ENCODE data around the gene BDP1. TPM values are rescaled to one million over a fixed set of nuclear protein-coding genes. Genes with fewer than 3 reads are reported as not detected.
A peak's percentile ranks its signal among the peaks of the same experiment; 100 is the strongest.
"Not testable (repeated sequence)": the region's sequence is repeated elsewhere in the genome, so short reads cannot be mapped to it uniquely, and the experiment has no call there.

The BDP1 gene
- total and polyA plus RNA-seq, 12 donors: 6.1 to 37.2 (median 17.8) TPM

- no peaks in the 10 kb centered on the region for H3K9me3 ChIP-seq (replicated peaks in 1 of 3)
- peaks cover 14 to 19% of the 10 kb centered on the region in 2 donors for H3K4me1 ChIP-seq (replicated peaks in 1 of 2)
- TF ChIP-seq POLR2A (IDR thresholded peaks at IDR 0.05) (no peak), CTCF (IDR thresholded peaks at IDR 0.05) (peak; percentile 33 to 65 (median 57))
- no peaks in the 10 kb centered on the region for H3K27me3 ChIP-seq
- H3K36me3 ChIP-seq (replicated peaks in 1 of 2): peaks cover 0 to 30% of the 10 kb centered on the region in 2 donors
- 38 to 51% (median 49%) methylated on average over 6 of the region's 6 CpGs for WGBS, 4 donors
- peak; percentile 64 to 90 (median 87) for DNase-seq
- intact Hi-C loops (cut with DNase I): no loop called here
- peak overlapping the region; percentile 33 to 87 (median 75) for H3K27ac ChIP-seq
- H3K4me3 ChIP-seq: no peak overlapping the region
Observed at GRCh38 chr5:71601222-71602026, 146.0 kb downstream of the BDP1 start.

DNA sequence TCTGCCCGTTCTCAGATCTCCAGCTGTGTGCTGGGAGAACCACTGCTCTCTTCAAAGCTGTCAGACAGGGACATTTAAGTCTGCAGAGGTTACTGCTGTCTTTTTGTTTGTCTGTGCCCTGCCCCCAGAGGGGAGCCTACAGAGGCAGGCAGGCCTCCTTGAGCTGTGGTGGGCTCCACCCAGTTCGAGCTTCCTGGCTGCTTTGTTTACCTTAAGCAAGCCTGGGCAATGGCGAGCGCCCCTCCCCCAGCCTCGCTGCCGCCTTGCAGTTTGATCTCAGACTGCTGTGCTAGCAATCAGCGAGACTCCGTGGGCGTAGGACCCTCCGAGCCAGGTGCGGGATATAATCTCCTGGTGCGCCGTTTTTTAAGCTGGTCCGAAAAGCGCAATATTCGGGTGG is 154.5 kb downstream of the BDP1 start:
- H3K4me3 ChIP-seq; H3K27ac ChIP-seq; intact Hi-C loops (cut with DNase I); DNase-seq; H3K4me1 ChIP-seq (replicated peaks in 1 of 2); H3K27me3 ChIP-seq; H3K9me3 ChIP-seq (replicated peaks in 1 of 3): not testable (repeated sequence)
- peaks cover 0 to 13% of the 10 kb centered on the region in 2 donors for H3K36me3 ChIP-seq (replicated peaks in 1 of 2)
- 91 to 98% (median 95%) methylated on average over 4 to 14 of the region's 16 CpGs for WGBS, 4 donors

DNA sequence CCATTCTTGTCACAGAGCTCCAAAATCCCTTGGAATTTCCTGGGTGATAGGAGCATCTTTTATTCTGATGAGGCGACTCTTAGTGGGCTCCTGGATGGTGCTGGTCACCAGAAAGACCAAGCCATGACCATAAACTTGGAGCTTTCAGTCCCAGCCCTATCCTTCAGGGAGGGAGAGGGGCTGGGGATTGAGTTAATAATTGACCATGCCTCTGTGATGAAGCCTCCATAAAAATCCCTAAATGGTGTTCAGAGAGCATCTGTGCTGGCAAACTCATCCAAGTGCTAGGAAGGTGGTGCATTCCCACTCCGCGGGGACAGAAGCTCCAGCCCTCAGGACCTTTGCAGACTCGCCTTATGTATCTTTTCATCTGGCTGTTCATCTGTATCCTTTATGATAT is 160.4 kb downstream of the BDP1 start:
- DNase-seq: no peak
- H3K27me3 ChIP-seq: no peaks in the 10 kb centered on the region
- intact Hi-C loops (cut with DNase I): no loop called here
- no peaks in the 10 kb centered on the region for H3K9me3 ChIP-seq (replicated peaks in 1 of 3)
- H3K36me3 ChIP-seq (replicated peaks in 1 of 2): peaks cover 0 to 17% of the 10 kb centered on the region in 2 donors
- no peak overlapping the region for H3K27ac ChIP-seq
- H3K4me1 ChIP-seq (replicated peaks in 1 of 2): no peaks in the 10 kb centered on the region
- 70 to 95% (median 82%) methylated on average over 4 of the region's 4 CpGs for WGBS, 4 donors
- H3K4me3 ChIP-seq: no peak overlapping the region
- no peak for TF ChIP-seq POLR2A (IDR thresholded peaks at IDR 0.05)
- TF ChIP-seq CTCF (IDR thresholded peaks at IDR 0.05): no peak

Small RNA genes within 50 kb of the gene (small RNA-seq; reads per million reads assigned to genes)
- gene HMGN1P12: 0 reads per million in 2 donors

Other genes with a start within 250 kb of the BDP1 start
- gene MCCC2, start 131.7 kb downstream of the BDP1 start, total RNA-seq: 100 to 1,000 TPM in 2 of 9 donors, 10 to 100 TPM in 7; 57.6 to 119 (median 88.6) TPM
- gene MCCC2, start 131.7 kb downstream of the BDP1 start, polyA plus RNA-seq: 100 to 1,000 TPM in 1 of 3 donors, 10 to 100 TPM in 2; 24.0 to 135 (median 47.9) TPM

All from adrenal gland (tissue), 12 donors.